Astrocyte of the hippocampus (primary cell): Measurements from ENCODE around the gene RAVER2.
"Not testable (repeated sequence)": the region's sequence is repeated elsewhere in the genome, so short reads cannot be mapped to it uniquely, and the experiment has no call there.

Experiments
- DNase-seq: peaks from one replicate; pipeline ENCODE4 v3.0.0; 2011; ENCODE audit warnings: low read depth, low spot score

Gene RAVER2, protein sequence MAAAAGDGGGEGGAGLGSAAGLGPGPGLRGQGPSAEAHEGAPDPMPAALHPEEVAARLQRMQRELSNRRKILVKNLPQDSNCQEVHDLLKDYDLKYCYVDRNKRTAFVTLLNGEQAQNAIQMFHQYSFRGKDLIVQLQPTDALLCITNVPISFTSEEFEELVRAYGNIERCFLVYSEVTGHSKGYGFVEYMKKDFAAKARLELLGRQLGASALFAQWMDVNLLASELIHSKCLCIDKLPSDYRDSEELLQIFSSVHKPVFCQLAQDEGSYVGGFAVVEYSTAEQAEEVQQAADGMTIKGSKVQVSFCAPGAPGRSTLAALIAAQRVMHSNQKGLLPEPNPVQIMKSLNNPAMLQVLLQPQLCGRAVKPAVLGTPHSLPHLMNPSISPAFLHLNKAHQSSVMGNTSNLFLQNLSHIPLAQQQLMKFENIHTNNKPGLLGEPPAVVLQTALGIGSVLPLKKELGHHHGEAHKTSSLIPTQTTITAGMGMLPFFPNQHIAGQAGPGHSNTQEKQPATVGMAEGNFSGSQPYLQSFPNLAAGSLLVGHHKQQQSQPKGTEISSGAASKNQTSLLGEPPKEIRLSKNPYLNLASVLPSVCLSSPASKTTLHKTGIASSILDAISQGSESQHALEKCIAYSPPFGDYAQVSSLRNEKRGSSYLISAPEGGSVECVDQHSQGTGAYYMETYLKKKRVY

DNA sequence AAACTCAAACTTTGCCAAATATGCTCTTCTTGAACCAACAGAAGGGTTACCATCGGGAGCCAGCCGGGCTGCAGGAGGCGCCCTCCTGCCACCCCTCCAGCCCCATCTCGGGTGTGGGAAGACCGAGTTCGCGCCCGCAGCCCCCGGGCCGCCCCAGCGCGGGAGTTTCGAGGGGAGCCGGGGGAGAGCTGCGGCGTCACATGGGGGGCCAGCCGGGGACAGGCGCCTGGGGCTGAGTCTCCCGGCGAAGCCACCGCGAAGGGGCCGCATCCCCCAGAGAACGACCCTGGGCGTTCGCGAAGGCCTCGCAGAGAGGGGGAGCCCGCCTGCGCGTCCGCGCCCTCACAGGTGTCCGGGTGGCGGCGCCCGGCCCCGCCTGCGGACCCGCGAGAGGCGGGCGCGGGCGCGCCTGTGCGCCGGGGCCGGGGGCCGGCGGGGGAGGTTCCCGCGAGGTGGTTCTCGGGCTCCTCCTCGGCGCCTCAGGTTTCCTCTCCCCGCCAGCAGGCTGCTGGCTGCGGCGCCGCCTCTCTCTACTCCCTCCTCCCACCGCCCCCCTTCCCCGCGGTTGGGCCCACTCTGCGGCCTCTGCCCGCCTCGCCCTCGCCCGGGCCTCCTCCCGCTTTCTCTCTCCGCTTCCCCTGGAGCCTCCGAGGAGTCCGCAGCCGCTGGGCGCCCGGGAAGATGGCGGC, at the start of gene RAVER2:
RAVER2 (plus strand) TSS at position 584 of the 689 bp plus-strand sequence; CDS start at position 682, 98 bp downstream.
- DNase-seq: peak; percentile 92

DNA sequence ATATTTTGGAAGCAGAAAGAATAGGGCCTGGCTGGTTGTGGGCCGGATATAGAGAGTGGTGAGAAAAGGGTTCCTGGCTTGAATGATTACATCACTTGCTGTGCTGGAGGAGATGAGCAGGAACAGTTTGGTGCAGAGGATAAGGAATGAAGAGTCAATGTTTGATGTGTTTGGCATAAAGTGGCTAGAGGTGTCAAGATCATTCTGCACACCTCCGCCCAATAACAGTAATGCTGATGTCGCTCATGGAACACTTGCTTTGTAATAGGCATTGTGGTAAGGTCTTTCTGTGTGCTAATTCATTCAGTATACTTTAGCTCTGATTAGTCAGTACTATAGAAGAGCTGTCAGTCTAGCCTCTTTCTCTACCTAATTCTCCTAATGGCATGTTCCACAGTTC, 48.0 kb upstream of the RAVER2 start:
- no peak for DNase-seq

DNA sequence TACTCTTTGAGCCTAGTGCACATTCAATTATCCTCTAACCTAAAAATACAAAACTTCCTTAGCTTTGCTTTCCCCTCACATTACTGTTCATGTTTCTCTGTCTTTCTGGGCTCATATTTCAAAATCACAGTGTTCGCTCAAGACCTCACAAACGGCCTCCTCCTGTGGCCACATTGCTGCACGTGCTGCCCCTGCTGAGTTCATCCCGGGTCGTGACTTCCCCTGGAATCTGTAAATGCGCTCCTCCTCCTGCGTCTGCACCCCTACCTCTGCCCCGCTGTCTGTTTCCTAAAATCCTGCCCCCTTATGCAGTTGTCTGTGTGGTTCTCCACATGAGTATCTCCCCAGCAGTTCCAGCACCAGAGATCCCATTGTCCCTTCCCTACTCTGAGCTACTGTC, 45.5 kb upstream of the RAVER2 start:
- DNase-seq: no peak

- DNase-seq: no peak
Observed at GRCh38 chr1:64701071-64701470, 43.8 kb upstream of the RAVER2 start.

DNA sequence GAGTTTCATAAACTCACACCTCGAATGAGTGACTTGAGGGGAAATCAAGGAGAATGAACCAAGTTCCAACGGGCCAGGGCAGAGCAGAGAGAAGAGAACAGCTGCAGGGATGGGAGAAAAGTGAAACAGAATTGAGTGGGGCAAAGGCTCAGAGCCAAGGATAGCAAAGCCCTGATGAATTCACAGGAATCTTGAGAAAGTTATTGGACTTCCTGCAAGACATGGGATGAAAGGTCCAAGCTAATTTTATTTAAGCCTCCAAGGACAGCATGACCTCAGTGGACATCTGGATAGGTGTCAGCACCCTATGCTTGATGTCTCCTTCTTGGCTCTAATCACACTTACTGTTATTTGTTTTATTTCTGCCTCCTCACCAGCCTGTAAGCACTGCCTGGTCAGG, 43.0 kb upstream of the RAVER2 start:
- DNase-seq: peak; percentile 9

DNA sequence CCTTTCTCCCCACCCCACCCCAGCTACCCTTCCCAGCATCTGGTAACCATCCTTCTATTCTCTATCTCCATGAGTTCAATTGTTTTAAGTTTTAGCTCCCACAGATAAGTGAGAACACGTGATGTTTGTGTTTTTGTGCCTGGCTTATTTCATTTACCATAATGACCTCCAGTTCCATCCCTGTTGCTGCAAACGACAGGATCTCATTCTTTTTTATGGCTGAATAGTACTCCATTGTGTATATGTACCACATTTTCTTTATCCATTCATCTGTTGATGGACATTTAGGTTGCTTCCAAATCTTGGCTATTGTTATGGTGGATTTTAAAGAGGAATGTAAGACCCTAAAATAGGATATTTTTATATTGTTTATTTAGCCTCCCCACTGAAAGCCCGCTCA, 42.2 kb upstream of the RAVER2 start:
- not testable (repeated sequence) for DNase-seq

- DNase-seq: no peak
Observed at GRCh38 chr1:64703600-64703999, 41.3 kb upstream of the RAVER2 start.

DNA sequence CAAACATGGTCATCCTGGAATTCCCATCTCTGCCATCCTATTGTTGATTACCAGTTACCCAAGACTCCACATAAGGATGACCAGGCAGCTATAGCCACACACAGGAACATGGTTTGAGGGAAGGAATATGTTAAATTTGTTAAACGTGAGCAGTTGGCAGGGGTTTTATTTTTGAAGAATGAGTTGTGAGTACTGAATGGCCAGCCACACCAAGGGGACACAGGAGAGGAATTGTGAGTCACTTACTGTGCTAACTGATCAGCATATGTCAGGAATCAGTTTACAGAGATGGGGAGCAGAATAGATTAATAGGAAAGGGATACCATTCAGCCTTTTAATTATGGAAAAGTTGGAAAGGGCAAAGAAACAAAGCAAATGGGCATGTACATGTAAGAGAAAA, 39.3 kb upstream of the RAVER2 start:
- DNase-seq: no peak

GRCh38 chr1:64711266-64711665, 33.6 kb upstream of the RAVER2 start:
- no peak for DNase-seq

DNA sequence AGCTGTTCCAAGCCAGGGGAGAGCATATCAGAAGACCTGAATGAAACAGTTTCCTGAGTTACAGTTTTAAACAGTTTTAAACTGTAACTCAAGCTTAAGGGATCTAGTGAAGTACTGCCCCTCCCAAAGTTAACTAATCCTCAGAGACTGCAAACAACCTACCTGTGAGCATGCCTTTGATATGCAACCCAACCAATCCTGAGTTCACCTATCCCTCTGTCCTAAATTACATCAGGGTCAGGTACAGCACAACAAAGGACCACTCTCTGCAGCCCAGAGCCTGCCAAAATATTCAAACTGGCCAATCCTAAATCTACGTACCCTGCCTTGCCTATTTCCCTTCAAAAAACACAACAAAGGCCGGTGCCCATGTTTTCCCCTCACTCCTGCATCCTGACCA, 32.8 kb upstream of the RAVER2 start:
- DNase-seq: no peak

- DNase-seq: no peak
Observed at GRCh38 chr1:64715186-64715585, 29.7 kb upstream of the RAVER2 start.

GRCh38 chr1:64721135-64721534, 23.7 kb upstream of the RAVER2 start:
- DNase-seq: no peak

DNA sequence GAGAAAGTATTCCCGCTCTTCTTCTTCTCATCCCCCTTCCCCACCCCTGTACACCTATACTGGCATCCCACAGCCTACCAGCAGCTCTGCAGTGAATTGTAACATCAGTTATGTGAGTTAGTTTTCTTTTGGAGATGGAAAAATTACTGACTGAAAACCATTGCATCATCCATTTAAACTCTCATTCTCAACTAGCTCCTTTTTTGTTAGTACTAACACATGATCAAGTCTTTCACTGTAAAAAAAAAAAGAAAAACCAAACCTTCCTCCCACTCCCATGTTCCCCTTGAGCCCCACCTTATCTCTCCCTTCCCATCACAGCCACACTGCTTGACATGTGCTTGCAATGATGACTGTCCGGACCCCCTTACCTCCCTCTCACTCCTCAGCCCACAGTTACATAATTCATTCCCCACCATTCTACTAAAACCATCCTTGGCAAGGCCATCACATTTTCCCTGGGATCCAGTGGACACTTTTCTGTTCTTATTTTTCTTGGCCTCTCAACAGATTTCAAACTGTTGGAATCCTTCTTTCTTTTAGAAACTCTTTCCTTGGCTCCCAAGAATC, 23.2 kb upstream of the RAVER2 start:
- no peak for DNase-seq

- DNase-seq: no peak
Observed at GRCh38 chr1:64727861-64728260, 17.0 kb upstream of the RAVER2 start.

GRCh38 chr1:64733581-64734286, 11.1 kb upstream of the RAVER2 start:
- DNase-seq: peak; percentile 81

DNA sequence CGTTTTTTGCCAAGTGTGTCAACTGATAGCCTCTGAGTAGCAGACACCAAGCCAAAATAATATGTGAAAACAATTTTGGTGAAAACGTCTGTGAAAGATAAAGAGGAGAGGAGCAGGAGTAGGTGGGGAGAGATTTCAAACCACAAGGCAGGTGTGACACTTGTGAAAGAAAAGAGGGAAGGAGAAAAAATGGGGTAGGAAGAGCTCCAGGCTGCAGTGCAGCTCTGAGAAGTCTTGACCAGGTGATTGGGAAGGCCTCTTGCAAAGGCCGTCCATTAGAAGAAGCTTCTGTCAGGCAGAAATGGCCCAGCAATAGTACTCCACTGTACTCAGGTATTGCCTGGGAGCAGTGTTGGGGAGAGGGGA, 10.6 kb upstream of the RAVER2 start:
- no peak for DNase-seq

- not testable (repeated sequence) for DNase-seq
Observed at GRCh38 chr1:64740687-64741086, 4.2 kb upstream of the RAVER2 start.

DNA sequence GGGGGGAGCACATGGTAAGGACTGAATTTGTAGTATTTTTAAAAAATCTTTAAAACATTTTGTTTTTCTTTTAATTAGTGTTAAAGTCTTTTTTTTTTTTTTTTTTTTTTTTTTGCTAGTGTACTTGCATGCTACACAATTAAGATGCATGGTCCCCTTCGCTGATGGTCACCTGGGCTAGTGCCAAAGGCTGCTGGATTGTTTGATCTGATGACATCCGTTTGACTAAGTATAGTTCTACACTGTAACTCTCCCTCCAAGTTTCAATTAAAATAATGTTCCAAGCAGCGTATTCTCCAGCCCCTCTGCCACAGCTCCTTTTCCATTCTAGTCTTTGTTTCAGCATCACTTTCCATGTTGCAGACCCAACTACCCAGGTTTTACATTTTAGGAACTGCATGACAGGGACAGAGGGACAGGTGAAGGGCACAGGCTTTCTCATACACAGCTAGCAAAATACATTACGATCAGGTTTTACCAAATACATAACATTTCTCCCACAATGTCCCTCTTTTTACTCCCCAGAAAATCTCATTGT, 852 bp upstream of the RAVER2 start:
- no peak for DNase-seq

GRCh38 chr1:64745181-64745985, 508 bp downstream of the RAVER2 start:
- peak; percentile 66 for DNase-seq
